Measurements from ENCODE around the gene HINT1.

HINT1 gene

DNA sequence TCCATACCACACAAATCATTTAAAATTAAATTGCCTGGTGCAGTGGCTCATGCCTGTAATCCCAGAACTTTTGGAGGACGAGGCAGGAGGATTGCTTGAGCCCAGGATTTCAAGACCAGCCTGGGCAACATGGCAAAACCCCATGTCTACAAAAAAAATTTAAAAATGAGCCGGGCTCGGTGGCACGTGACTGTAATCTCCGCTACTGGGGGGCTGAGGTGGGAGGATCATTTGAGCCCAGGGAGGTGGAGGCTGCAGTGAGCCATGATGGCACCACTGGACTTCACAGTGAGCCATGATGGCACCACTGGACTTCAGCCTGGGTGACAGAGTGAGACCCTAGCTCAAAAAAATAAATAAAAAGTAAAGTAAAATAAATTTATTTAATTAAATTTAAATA, 46.6 kb upstream of the HINT1 start:
- Histone ChIP-seq H3K9me2 (replicated peaks; ENCODE audit: insufficient read depth, low read length) (no peaks in the 10 kb centered on the region), H3K79me2 (ENCODE audit: low read length) (no peaks in the 10 kb centered on the region), H3F3A (ENCODE audit: insufficient read depth, low read length) (no peaks in the 10 kb centered on the region), H3K4me2 (ENCODE audit: low read depth, low read length) (no peak overlapping the region), H3K9me3 (replicated peaks; ENCODE audit: insufficient read depth, low read length) (no peaks in the 10 kb centered on the region), H3K4me3 (ENCODE audit: low read length) (no peak overlapping the region), H3K27me3 (replicated peaks; ENCODE audit: insufficient read depth, low read length) (no peaks in the 10 kb centered on the region), H4K20me1 (ENCODE audit: insufficient read depth, low read length) (no peaks in the 10 kb centered on the region), H2AFZ (ENCODE audit: low read length) (no peak overlapping the region), H3K36me3 (replicated peaks; ENCODE audit: insufficient read depth, low read length) (no peaks in the 10 kb centered on the region), H3K9ac (ENCODE audit: low read length) (no peak overlapping the region), H3K4me1 (ENCODE audit: low read length) (no peaks in the 10 kb centered on the region; the same call in 1 of the 2 replicates), H3K27ac (ENCODE audit: low read length) (no peak overlapping the region)
- TF ChIP-seq CTCF (IDR thresholded peaks at IDR 0.05; ENCODE audit: low read length) (no peak), EZH2phosphoT487 (IDR thresholded peaks at IDR 0.05; ENCODE audit: low read length) (no peak), EZH2 (optimal IDR thresholded peaks at IDR 0.05; ENCODE audit: low read depth, low read length) (no peak)
- DNase-seq = no peak

DNA sequence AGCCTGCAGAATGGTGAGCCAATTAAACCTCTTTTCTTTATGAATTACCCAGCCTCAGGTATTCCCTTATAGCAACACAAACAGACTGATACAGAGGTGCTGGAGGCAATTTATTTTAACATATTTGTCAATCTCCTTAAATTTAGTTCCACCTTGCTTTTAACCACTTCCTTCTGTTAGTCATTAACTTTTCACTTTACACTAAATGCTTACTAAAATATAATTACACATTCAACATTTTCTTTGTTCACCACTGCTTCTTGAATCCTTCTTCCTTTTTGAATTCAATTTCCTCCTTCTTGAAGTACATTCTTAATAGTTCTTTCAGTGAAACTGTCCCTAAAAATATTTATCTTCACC, 45.1 kb upstream of the HINT1 start:
- no peak overlapping the region for H3K4me3 ChIP-seq (ENCODE audit: low read length)
- H3K79me2 ChIP-seq (ENCODE audit: low read length) = no peaks in the 10 kb centered on the region
- H3K9ac ChIP-seq (ENCODE audit: low read length) = no peak overlapping the region
- H3K36me3 ChIP-seq (replicated peaks; ENCODE audit: insufficient read depth, low read length) = no peaks in the 10 kb centered on the region
- DNase-seq = no peak
- no peaks in the 10 kb centered on the region for H4K20me1 ChIP-seq (ENCODE audit: insufficient read depth, low read length)
- no peaks in the 10 kb centered on the region; the same call in 1 of the 2 replicates for H3K4me1 ChIP-seq (ENCODE audit: low read length)
- H3K9me2 ChIP-seq (replicated peaks; ENCODE audit: insufficient read depth, low read length) = no peaks in the 10 kb centered on the region
- H3F3A ChIP-seq (ENCODE audit: insufficient read depth, low read length) = no peaks in the 10 kb centered on the region
- no peaks in the 10 kb centered on the region for H3K9me3 ChIP-seq (replicated peaks; ENCODE audit: insufficient read depth, low read length)
- H3K4me2 ChIP-seq (ENCODE audit: low read depth, low read length) = no peak overlapping the region
- no peak overlapping the region for H2AFZ ChIP-seq (ENCODE audit: low read length)
- no peaks in the 10 kb centered on the region for H3K27me3 ChIP-seq (replicated peaks; ENCODE audit: insufficient read depth, low read length)
- TF ChIP-seq EZH2 (optimal IDR thresholded peaks at IDR 0.05; ENCODE audit: low read depth, low read length) (no peak), EZH2phosphoT487 (IDR thresholded peaks at IDR 0.05; ENCODE audit: low read length) (no peak), CTCF (IDR thresholded peaks at IDR 0.05; ENCODE audit: low read length) (no peak)
- no peak overlapping the region for H3K27ac ChIP-seq (ENCODE audit: low read length)

GRCh38 chr5:131209506-131210150, 44.6 kb upstream of the HINT1 start:
- TF ChIP-seq EZH2phosphoT487 (IDR thresholded peaks at IDR 0.05; ENCODE audit: low read length) = no peak
- no peak for TF ChIP-seq EZH2 (optimal IDR thresholded peaks at IDR 0.05; ENCODE audit: low read depth, low read length)
- TF ChIP-seq CTCF (IDR thresholded peaks at IDR 0.05; ENCODE audit: low read length) = no peak
- Histone ChIP-seq H3K4me1 (ENCODE audit: low read length) (no peaks in the 10 kb centered on the region; the same call in 1 of the 2 replicates), H3F3A (ENCODE audit: insufficient read depth, low read length) (no peaks in the 10 kb centered on the region), H3K9me3 (replicated peaks; ENCODE audit: insufficient read depth, low read length) (no peaks in the 10 kb centered on the region), H3K4me2 (ENCODE audit: low read depth, low read length) (no peak overlapping the region), H3K79me2 (ENCODE audit: low read length) (no peaks in the 10 kb centered on the region), H3K27me3 (replicated peaks; ENCODE audit: insufficient read depth, low read length) (no peaks in the 10 kb centered on the region), H3K9me2 (replicated peaks; ENCODE audit: insufficient read depth, low read length) (no peaks in the 10 kb centered on the region), H3K9ac (ENCODE audit: low read length) (no peak overlapping the region), H4K20me1 (ENCODE audit: insufficient read depth, low read length) (no peaks in the 10 kb centered on the region), H2AFZ (ENCODE audit: low read length) (no peak overlapping the region), H3K4me3 (ENCODE audit: low read length) (no peak overlapping the region), H3K27ac (ENCODE audit: low read length) (no peak overlapping the region), H3K36me3 (replicated peaks; ENCODE audit: insufficient read depth, low read length) (no peaks in the 10 kb centered on the region)
- DNase-seq = no peak
